CD4-positive, alpha-beta T cell treated with Interleukin-15 for 1 hour (primary cell): Measurements from ENCODE around the gene GALR3.
"Not testable (repeated sequence)": the region's sequence is repeated elsewhere in the genome, so short reads cannot be mapped to it uniquely, and the experiment has no call there.

ENCODE experiments used
- DNase-seq: peaks from one replicate; pipeline ENCODE4 v3.0.0-alpha.2; 2020

GALR3 gene

GRCh38 chr22:37823134-37823985, at the start of gene GALR3:
TSS of gene GALR3 (plus strand) at chr22:37823382. CDS start at chr22:37823407, 25 bp downstream.
- DNase-seq = no peak

- no peak for DNase-seq
These were observed 48.5 kb upstream of the GALR3 start for GRCh38 chr22:37774728-37775127.

GRCh38 chr22:37775785-37776638, 47.2 kb upstream of the GALR3 start:
- DNase-seq = no peak

- no peak for DNase-seq
These were observed 46.6 kb upstream of the GALR3 start for GRCh38 chr22:37776639-37777005.

GRCh38 chr22:37777122-37777687, 46.0 kb upstream of the GALR3 start:
- DNase-seq = no peak

GRCh38 chr22:37778370-37779009, 44.7 kb upstream of the GALR3 start:
- no peak for DNase-seq

GRCh38 chr22:37781434-37782059, 41.6 kb upstream of the GALR3 start:
- DNase-seq = no peak

GRCh38 chr22:37782340-37783168, 40.6 kb upstream of the GALR3 start:
- no peak for DNase-seq

GRCh38 chr22:37784829-37785495, 38.2 kb upstream of the GALR3 start:
- no peak for DNase-seq

GRCh38 chr22:37790234-37790633, 32.9 kb upstream of the GALR3 start:
- DNase-seq = no peak

- no peak for DNase-seq
These were observed 30.7 kb upstream of the GALR3 start for GRCh38 chr22:37792494-37792893.

GRCh38 chr22:37794376-37794775, 28.8 kb upstream of the GALR3 start:
- no peak for DNase-seq

GRCh38 chr22:37796079-37796478, 27.1 kb upstream of the GALR3 start:
- no peak for DNase-seq

GRCh38 chr22:37797259-37797658, 25.9 kb upstream of the GALR3 start:
- not testable (repeated sequence) for DNase-seq

GRCh38 chr22:37797874-37798500, 25.2 kb upstream of the GALR3 start:
- DNase-seq = no peak

- not testable (repeated sequence) for DNase-seq
These were observed 23.2 kb upstream of the GALR3 start for GRCh38 chr22:37799979-37800378.

GRCh38 chr22:37801946-37802309, 21.3 kb upstream of the GALR3 start:
- no peak for DNase-seq

GRCh38 chr22:37802310-37803194, 20.6 kb upstream of the GALR3 start:
- DNase-seq = no peak

GRCh38 chr22:37803195-37803638, 20.0 kb upstream of the GALR3 start:
- no peak for DNase-seq
